Activated CD8-positive, alpha-beta T cell treated with anti-CD3 and anti-CD28 coated beads for 36 hours (primary cell): Measurements from ENCODE around the gene FANCE. TPM values are rescaled to one million over a fixed set of nuclear protein-coding genes. Genes with fewer than 3 reads are reported as not detected.

ENCODE experiments used
- ATAC-seq: fragments of 200-7000 bp; cut with Tn5 transposase; one replicate; pipeline ENCODE4 v1.10.0; 2021; ENCODE audit warnings: mild to moderate bottlenecking, moderate library complexity
- CTCF ChIA-PET: fragments of 350-600 bp; sonication (Branson Sonifier 250); formaldehyde crosslinking; loops from one replicate; lab custom pipeline; 2021; ENCODE audit warnings: antibody characterized with exemption; lab: Charles Lee
- POLR2A ChIA-PET: fragments of 350-600 bp; sonication (Branson Sonifier 250); formaldehyde crosslinking; loops from one replicate; lab custom pipeline; 2021; ENCODE audit warnings: antibody characterized with exemption; lab: Charles Lee
- DNase-seq: peaks from one replicate; pipeline ENCODE4 v3.0.0-alpha.2; 2020
- H3K27ac Mint-ChIP-seq: one replicate; pipeline ENCODE4 v1.8.0; 2021; ENCODE audit warnings: mild to moderate bottlenecking, mixed read lengths
- H3K27me3 Mint-ChIP-seq: one replicate; pipeline ENCODE4 v1.8.0; 2021; ENCODE audit warnings: mixed read lengths
- H3K36me3 Mint-ChIP-seq: one replicate; pipeline ENCODE4 v1.8.0; 2021; ENCODE audit warnings: low read depth, mixed read lengths
- H3K4me1 Mint-ChIP-seq: one replicate; pipeline ENCODE4 v1.8.0; 2021; ENCODE audit warnings: low read depth, mixed read lengths
- H3K4me3 Mint-ChIP-seq: one replicate; pipeline ENCODE4 v1.8.0; 2021; ENCODE audit warnings: mild to moderate bottlenecking, moderate library complexity, mixed read lengths
- H3K9me3 Mint-ChIP-seq: one replicate; pipeline ENCODE4 v1.8.0; 2021; ENCODE audit warnings: mixed read lengths
- CTCF ChIP-seq: fragments of 200-600 bp; IDR thresholded peaks from one replicate; pipeline ENCODE4 v1.8.0; 2022; ENCODE audit warnings: antibody characterized with exemption, mild to moderate bottlenecking
- intact Hi-C: fragments of 100-400 bp; cut with micrococcal nuclease; formaldehyde crosslinking; loops from one replicate; pipeline ENCODE4 v1.10.0; 2022
- total RNA-seq, 2 experiments: library from RNA; stranded (reverse); gene quantifications; one replicate each; pipeline ENCODE4 v1.2.3, GENCODE V29; 2021

FANCE gene
- total RNA-seq, 2 experiments from 2014 or later, result 18.8 to 19.4 TPM

- ChIA-PET POLR2A (interaction anchor here (1.5 to 24.5 kb wide), 2 partner anchors 19 to 1066 kb away, joined by 4 to 327 read pairs; partner anchors contain the start of gene RPL10A), CTCF (no interaction called here)
- H3K36me3 Mint-ChIP-seq, result no peaks in the 10 kb centered on the region
- no peak for ATAC-seq
- H3K4me3 Mint-ChIP-seq, result no peak overlapping the region
- intact Hi-C loops, result no loop called here
- H3K27me3 Mint-ChIP-seq, result no peaks in the 10 kb centered on the region
- no peak overlapping the region for H3K27ac Mint-ChIP-seq
- no peak for DNase-seq
- TF ChIP-seq CTCF, result no peak
- H3K4me1 Mint-ChIP-seq, result peaks cover 17% of the 10 kb centered on the region
- H3K9me3 Mint-ChIP-seq, result no peaks in the 10 kb centered on the region
These were observed 38.1 kb downstream of the FANCE start for GRCh38 chr6:35489995-35490791.

- Mint-ChIP-seq H3K27me3 (no peaks in the 10 kb centered on the region), H3K4me1 (peaks cover 17% of the 10 kb centered on the region), H3K9me3 (no peaks in the 10 kb centered on the region), H3K4me3 (no peak overlapping the region), H3K36me3 (no peaks in the 10 kb centered on the region), H3K27ac (no peak overlapping the region)
- ChIA-PET CTCF (interaction anchor here (0.9 kb wide), 1 partner anchor 32 kb away, joined by 3 read pairs; no protein-coding TSS in a partner anchor), POLR2A (interaction anchor here (1.3 to 24.5 kb wide), 3 partner anchors 9 to 1066 kb away, joined by 3 to 327 read pairs (median 4); partner anchors contain the start of gene RPL10A)
- DNase-seq (no peak), ATAC-seq (no peak)
- intact Hi-C loops, result no loop called here
- TF ChIP-seq CTCF, result no peak
These were observed 38.9 kb downstream of the FANCE start for GRCh38 chr6:35490821-35491557.

- ChIA-PET CTCF (interaction anchor here (0.9 to 1.2 kb wide), 2 partner anchors 24 to 32 kb away, joined by 3 read pairs; partner anchors contain the start of gene RPL10A), POLR2A (interaction anchor here (1.3 to 24.5 kb wide), 2 partner anchors 9 to 20 kb away, joined by 3 to 327 read pairs; partner anchors contain the start of gene RPL10A)
- DNase-seq (no peak), ATAC-seq (no peak)
- H3K27me3 Mint-ChIP-seq, result no peaks in the 10 kb centered on the region
- TF ChIP-seq CTCF, result no peak
- no peak overlapping the region for H3K4me3 Mint-ChIP-seq
- no peaks in the 10 kb centered on the region for H3K36me3 Mint-ChIP-seq
- no peak overlapping the region for H3K27ac Mint-ChIP-seq
- peaks cover 17% of the 10 kb centered on the region for H3K4me1 Mint-ChIP-seq
- H3K9me3 Mint-ChIP-seq, result no peaks in the 10 kb centered on the region
- intact Hi-C loops, result no loop called here
These were observed 39.6 kb downstream of the FANCE start for GRCh38 chr6:35491558-35492257.

GRCh38 chr6:35492258-35492973, 40.3 kb downstream of the FANCE start:
- H3K4me1 Mint-ChIP-seq, result peaks cover 17% of the 10 kb centered on the region
- CTCF ChIA-PET, result interaction anchor here (1.2 kb wide), 2 partner anchors 11 to 25 kb away, joined by 3 read pairs; partner anchors contain the start of gene RPL10A

More at GRCh38 chr6:35492258-35492973, 40.3 kb downstream of the FANCE start:
- DNase-seq (no peak), ATAC-seq (no peak)
- POLR2A ChIA-PET, result interaction anchor here (1.3 to 24.5 kb wide), 2 partner anchors 10 to 21 kb away, joined by 3 to 327 read pairs; partner anchors contain the start of gene RPL10A
- Mint-ChIP-seq H3K27ac (no peak overlapping the region), H3K36me3 (no peaks in the 10 kb centered on the region), H3K4me3 (no peak overlapping the region), H3K9me3 (no peaks in the 10 kb centered on the region), H3K27me3 (no peaks in the 10 kb centered on the region)
- TF ChIP-seq CTCF, result no peak
- intact Hi-C loops, result no loop called here
